HL-60 (cell line): ENCODE data around the gene GPR62.

Source experiments
- CTCF ChIP-seq: IDR thresholded peaks from one replicate; pipeline ENCODE4 v1.5.1; 2011; ENCODE audit warnings: low read length, control low read depth, inconsistent platforms; ENCODE audit not compliant: insufficient read depth
- GABPA ChIP-seq: IDR thresholded peaks from 2 replicates; pipeline ENCODE4 v1.6.1; 2012; ENCODE audit warnings: low read depth
- POLR2AphosphoS5 ChIP-seq: IDR thresholded peaks from 2 replicates; pipeline ENCODE4 v1.6.1; 2012; ENCODE audit warnings: low read depth
- REST ChIP-seq: IDR thresholded peaks from 2 replicates; pipeline ENCODE4 v1.6.1; 2012; ENCODE audit warnings: low read depth; ENCODE audit not compliant: insufficient replicate concordance

GRCh38 chr3:51921081-51921578, 34.1 kb upstream of the GPR62 start:
- no peak for TF ChIP-seq POLR2AphosphoS5
- TF ChIP-seq CTCF, result no peak
- TF ChIP-seq GABPA, result no peak
- no peak for TF ChIP-seq REST
